GM19043 (cell line): ENCODE data around the gene LCN15.
"Not testable (repeated sequence)": the region's sequence is repeated elsewhere in the genome, so short reads cannot be mapped to it uniquely, and the experiment has no call there.

Experiments
- ATAC-seq: cut with Tn5 transposase; IDR thresholded peaks from one replicate; pipeline ENCODE4 v1.9.1; 2021; ENCODE audit warnings: low read depth; ENCODE audit not compliant: unreplicated experiment

The LCN15 gene

DNA sequence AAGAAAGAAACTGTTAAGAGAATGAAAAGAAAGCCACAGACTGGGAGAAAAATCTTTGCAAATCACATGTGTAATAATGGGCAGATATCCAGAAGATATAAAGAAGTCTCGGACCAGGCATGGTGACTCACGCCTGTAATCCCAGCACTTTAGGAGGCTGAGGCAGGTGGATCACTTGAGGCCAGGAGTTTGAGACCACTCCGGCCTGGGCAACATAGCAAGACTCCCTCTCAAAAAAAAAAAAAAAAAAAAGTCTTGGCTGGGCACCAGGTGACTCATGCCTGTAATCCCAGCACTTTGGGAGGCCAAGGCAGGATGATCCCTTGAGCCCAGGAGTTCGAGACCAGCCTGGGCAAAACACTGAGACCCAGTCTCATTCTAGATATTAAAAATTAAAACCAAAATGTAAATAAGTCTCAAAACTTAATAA is 53.1 kb downstream of the LCN15 start:
- not testable (repeated sequence) for ATAC-seq

DNA sequence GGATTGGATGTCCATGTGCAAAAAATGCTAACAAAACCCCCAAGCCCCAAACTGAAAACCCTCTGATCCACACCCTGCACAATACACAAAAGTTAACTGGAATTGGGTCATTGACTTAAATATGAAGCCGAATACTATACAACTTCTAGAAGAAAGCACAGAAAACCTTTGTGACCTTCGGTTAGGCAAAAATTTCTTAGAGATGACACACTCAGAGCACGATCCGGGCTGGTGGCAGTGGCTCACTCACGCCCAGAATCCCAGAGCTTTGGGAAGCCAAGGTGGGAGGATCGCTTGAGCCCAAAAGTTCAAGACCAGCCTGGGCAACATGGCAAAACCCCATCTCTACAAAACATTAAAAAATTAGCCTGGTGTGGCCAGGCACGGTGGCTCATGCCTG is 53.8 kb downstream of the LCN15 start:
- ATAC-seq = no peak
